ENCODE results near the gene USP12. TPM values are rescaled to one million over a fixed set of nuclear protein-coding genes. Genes with fewer than 3 reads are reported as not detected.
A peak's percentile ranks its signal among the peaks of the same experiment; 100 is the strongest.
"Not testable (repeated sequence)": the region's sequence is repeated elsewhere in the genome, so short reads cannot be mapped to it uniquely, and the experiment has no call there.

Gene USP12, protein sequence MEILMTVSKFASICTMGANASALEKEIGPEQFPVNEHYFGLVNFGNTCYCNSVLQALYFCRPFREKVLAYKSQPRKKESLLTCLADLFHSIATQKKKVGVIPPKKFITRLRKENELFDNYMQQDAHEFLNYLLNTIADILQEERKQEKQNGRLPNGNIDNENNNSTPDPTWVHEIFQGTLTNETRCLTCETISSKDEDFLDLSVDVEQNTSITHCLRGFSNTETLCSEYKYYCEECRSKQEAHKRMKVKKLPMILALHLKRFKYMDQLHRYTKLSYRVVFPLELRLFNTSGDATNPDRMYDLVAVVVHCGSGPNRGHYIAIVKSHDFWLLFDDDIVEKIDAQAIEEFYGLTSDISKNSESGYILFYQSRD
- total RNA-seq, result 36.7 TPM
- long read RNA-seq, full-length matches to known transcripts, result 31 of 48 reads
- long read RNA-seq, partial matches to known transcripts, result 3 of 48 reads
- long read RNA-seq, other reads (novel, unspliced or antisense), result 14 of 48 reads

DNA sequence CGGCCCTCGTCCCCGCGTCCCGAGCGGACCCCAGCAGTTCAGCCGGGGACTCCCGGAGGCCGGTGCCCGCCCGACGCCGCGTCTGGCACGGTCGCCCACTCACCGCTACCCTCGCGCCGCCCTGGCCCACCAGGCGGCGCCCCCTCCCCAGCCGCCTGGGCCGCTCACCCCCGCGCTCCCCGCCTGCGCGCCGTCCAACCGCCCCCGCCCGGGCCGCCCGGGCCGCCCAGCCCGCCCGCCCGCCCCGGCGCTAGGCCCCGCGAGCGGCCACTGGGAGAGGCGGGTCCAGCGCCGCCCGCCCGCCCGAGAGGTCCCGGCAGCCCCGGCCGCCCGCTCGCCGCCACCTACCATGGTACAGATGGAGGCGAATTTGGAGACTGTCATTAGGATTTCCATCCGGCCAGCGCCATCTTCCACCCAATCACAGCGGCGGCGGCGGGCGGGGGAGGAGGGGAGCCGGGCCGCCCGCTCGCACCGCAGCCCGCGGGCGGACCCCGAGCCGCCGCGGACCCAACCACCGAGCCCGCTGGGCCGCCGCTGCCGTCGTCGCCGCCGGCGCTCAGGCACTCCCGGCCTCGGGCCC, at the start of gene USP12:
Gene USP12, minus strand, starts transcription at position 568 of the 583 bp plus-strand sequence. Its CDS starts 172 bp downstream, at position 396.
- Histone ChIP-seq H3K36me3 (no peaks in the 10 kb centered on the region), H3K27me3 (ENCODE audit: low read depth) (no peaks in the 10 kb centered on the region), H3K9me3 (no peaks in the 10 kb centered on the region), H3K4me1 (peaks cover 41% of the 10 kb centered on the region), H3K4me3 (peak within 1 kb of the TSS; percentile 89), H3K27ac (peak within 1 kb of the TSS; percentile 90)
- TF ChIP-seq, protein P1, sequence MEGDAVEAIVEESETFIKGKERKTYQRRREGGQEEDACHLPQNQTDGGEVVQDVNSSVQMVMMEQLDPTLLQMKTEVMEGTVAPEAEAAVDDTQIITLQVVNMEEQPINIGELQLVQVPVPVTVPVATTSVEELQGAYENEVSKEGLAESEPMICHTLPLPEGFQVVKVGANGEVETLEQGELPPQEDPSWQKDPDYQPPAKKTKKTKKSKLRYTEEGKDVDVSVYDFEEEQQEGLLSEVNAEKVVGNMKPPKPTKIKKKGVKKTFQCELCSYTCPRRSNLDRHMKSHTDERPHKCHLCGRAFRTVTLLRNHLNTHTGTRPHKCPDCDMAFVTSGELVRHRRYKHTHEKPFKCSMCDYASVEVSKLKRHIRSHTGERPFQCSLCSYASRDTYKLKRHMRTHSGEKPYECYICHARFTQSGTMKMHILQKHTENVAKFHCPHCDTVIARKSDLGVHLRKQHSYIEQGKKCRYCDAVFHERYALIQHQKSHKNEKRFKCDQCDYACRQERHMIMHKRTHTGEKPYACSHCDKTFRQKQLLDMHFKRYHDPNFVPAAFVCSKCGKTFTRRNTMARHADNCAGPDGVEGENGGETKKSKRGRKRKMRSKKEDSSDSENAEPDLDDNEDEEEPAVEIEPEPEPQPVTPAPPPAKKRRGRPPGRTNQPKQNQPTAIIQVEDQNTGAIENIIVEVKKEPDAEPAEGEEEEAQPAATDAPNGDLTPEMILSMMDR (IDR thresholded peaks at IDR 0.05), result no peak
- ATAC-seq (peak; percentile 3 to 31), DNase-seq (peak; percentile 59)
- intact Hi-C loops (cut with DNase I), result no loop called here

DNA sequence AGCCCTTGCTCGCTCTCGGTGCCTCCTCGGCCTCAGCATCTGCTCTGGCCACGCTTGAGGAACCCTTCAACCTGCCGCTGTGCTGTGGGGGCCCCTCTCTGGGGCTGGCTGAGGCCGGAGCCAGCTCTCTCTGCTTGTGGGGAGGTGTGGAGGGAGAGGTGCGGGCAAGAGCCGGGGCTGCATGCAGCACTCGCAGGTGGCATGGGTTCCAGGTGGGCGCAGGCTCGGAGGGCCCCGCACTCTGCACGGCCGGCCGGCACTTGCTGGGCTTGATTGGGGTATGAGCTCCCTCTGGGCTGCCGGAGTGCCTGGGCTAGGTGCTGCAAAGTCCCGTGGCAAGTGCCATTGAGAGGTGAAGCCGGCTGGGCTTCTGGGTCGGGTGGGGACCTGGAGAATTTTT, 48.0 kb upstream of the USP12 start:
- no peak overlapping the region for H3K4me3 ChIP-seq
- DNase-seq (no peak), ATAC-seq (no peak)
- no peaks in the 10 kb centered on the region for H3K27me3 ChIP-seq (ENCODE audit: low read depth)
- no peaks in the 10 kb centered on the region for H3K36me3 ChIP-seq
- intact Hi-C loops (cut with DNase I), result no loop called here
- TF ChIP-seq, protein P1 (IDR thresholded peaks at IDR 0.05), result no peak
- no peak overlapping the region for H3K27ac ChIP-seq
- H3K4me1 ChIP-seq, result no peaks in the 10 kb centered on the region
- no peaks in the 10 kb centered on the region for H3K9me3 ChIP-seq

DNA sequence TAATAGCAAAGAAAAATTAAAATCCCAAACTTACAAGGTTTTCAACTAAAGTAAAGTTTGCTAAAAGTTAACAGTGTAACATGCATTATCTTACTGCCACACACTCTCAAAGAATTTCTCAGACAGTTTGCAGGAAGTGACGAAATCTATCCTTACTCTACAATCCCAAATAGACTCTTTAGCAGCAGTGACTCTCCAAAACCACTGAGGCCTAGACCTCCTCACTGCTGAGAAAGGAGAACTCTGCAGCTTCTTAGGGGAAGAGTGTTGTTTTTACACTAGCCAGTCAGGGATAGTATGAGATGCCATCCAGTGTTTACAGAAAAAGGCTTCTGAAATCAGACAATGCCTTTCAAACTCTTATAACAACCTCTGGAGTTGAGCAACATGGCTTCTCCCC, 47.2 kb upstream of the USP12 start:
- not testable (repeated sequence) for ATAC-seq

DNA sequence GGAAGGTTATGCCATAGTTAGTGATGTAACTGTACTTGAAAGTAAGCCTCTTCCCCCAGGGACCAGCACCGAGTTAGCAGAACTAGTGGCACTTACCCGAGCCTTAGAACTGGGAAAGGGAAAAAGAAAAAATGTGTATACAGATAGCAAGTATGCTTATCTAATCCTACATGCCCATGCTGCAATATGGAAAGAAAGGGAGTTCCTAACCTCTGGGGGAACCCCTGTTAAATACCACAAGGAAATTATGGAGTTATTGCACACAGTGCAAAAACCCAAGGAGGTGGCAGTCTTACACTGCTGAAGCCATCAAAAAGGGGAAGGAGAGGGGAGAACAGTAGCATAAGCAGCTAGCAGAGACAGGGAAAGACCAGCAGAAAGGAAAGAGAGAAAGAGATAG, 46.2 kb upstream of the USP12 start:
- H3K4me1 ChIP-seq; H3K27ac ChIP-seq; H3K9me3 ChIP-seq; H3K27me3 ChIP-seq (ENCODE audit: low read depth); H3K36me3 ChIP-seq; intact Hi-C loops (cut with DNase I); ATAC-seq; DNase-seq; H3K4me3 ChIP-seq: not testable (repeated sequence)

More for the DNA sequence above, 47.2 kb upstream of the USP12 start:
- H3K27me3 ChIP-seq (ENCODE audit: low read depth); intact Hi-C loops (cut with DNase I); DNase-seq; H3K36me3 ChIP-seq; H3K9me3 ChIP-seq; H3K4me1 ChIP-seq; H3K27ac ChIP-seq; H3K4me3 ChIP-seq: not testable (repeated sequence)

DNA sequence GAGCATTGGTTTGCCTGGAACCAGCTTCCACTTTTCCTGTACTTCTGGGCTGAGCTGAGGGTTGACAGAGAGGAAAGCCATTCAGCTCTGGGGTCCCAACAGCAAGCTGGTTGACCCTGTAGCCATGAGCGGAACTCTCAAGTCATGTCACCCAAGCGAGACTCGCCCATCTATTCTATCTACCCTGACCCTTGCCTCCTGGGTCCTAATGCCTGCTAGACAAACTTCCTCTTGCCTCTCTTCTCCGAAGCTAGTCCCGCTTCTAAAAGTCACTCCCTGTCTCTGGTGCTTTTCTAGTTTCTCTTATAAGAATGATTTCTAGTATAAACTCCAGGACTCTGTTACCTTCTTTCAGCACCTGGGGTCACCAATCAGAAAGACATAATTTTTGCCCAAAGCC, 41.8 kb upstream of the USP12 start:
- ATAC-seq; H3K4me3 ChIP-seq; H3K27me3 ChIP-seq (ENCODE audit: low read depth); DNase-seq; intact Hi-C loops (cut with DNase I); H3K4me1 ChIP-seq; H3K36me3 ChIP-seq; H3K9me3 ChIP-seq; H3K27ac ChIP-seq: not testable (repeated sequence)

DNA sequence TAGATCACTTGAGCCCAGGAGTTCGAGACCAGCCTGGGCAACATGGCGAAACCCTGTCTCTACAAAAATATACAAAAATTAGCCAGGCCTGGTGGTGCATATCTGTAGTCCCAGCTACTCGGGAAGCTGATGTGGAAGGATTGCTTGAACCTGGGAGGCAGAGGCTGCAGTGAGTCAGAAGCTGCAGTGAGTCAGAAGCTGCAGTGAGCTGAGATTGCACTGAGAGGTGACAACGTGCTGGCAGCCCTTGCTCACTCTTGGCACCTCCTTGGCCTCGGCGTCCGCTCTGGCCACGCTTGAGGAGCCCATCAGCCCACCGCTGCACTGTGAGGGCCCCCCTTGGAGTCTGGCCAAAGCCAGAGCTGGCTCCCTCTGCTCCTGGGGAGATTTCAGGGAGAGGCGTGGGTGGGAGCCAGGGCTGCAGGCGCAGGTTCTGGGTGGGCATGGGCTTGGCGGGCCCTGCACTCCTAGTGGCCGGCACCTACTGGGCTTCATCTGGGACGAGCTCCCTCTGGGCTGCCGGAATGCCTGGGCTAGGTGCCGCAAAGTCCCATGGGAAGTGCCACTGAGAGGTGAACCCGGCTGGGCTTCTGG, 40.3 kb upstream of the USP12 start:
- TF ChIP-seq, protein P1 (IDR thresholded peaks at IDR 0.05), result no peak
- H3K36me3 ChIP-seq, result no peaks in the 10 kb centered on the region
- H3K27me3 ChIP-seq (ENCODE audit: low read depth), result no peaks in the 10 kb centered on the region
- no peaks in the 10 kb centered on the region for H3K9me3 ChIP-seq
- ATAC-seq, result no peak
- no peak overlapping the region for H3K27ac ChIP-seq
- intact Hi-C loops (cut with DNase I), result no loop called here
- H3K4me1 ChIP-seq, result no peaks in the 10 kb centered on the region
- no peak overlapping the region for H3K4me3 ChIP-seq
- DNase-seq, result no peak

DNA sequence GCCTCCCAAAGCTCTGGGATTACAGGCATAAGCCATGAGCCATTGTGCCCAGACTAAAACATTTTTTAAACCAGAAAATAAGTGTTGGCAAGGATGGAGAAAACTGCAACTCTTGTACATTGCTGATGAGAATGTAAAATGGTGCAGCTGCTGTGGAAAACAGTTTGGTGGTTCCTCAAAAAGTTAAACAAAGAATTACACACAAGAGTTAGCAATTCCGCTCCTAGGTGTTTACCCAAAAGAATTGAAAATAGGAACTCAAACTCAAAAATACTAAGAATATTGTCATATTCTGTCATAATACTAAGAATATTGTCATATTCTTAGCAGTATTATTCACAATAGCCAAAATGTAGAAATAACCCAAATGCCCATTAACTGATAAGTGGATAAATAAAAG, 39.7 kb upstream of the USP12 start:
- no peak overlapping the region for H3K4me3 ChIP-seq
- no peaks in the 10 kb centered on the region for H3K9me3 ChIP-seq
- H3K27me3 ChIP-seq (ENCODE audit: low read depth), result no peaks in the 10 kb centered on the region
- ATAC-seq (no peak), DNase-seq (no peak)
- no peaks in the 10 kb centered on the region for H3K36me3 ChIP-seq
- intact Hi-C loops (cut with DNase I), result no loop called here
- no peak overlapping the region for H3K27ac ChIP-seq
- TF ChIP-seq, protein P1 (IDR thresholded peaks at IDR 0.05), result no peak
- no peaks in the 10 kb centered on the region for H3K4me1 ChIP-seq
